CD4-positive, alpha-beta T cell treated with Interferon gamma for 1 hour (primary cell): Measurements from ENCODE around the gene ANK2.
"Not testable (repeated sequence)": the region's sequence is repeated elsewhere in the genome, so short reads cannot be mapped to it uniquely, and the experiment has no call there.

Experiments
- DNase-seq: peaks from one replicate; pipeline ENCODE4 v3.0.0-alpha.2; 2020

Gene ANK2

DNA sequence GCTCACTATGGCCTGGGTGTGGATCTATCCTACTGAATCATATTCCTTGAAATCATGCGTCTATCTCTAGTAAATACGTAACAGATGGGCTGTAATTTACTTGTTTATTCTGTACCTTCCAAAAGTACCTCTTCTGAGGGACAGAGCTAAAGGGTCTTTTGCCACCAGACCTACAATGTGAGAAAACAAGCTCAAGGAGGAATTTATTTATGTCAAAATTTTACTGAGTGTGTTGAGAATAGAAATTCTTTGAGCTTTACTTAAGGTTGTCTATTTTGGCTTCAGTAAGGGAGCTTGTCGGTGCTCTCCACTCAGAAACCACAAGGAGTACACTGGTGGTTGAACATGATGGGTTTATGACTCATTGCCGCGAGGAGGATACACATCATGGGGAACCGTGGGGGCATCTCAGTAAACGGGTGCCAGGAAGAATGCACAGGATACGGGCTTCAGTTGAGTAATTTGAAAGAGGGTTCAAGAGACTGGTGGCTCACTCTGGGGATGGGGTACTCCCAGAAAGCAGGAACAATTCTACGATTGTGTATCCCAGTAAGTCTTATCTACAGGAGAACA lies 3.0 kb downstream of the ANK2 start:
- DNase-seq, result no peak

GRCh38 chr4:113053883-113054282 lies 4.4 kb downstream of the ANK2 start:
- DNase-seq, result no peak

DNA sequence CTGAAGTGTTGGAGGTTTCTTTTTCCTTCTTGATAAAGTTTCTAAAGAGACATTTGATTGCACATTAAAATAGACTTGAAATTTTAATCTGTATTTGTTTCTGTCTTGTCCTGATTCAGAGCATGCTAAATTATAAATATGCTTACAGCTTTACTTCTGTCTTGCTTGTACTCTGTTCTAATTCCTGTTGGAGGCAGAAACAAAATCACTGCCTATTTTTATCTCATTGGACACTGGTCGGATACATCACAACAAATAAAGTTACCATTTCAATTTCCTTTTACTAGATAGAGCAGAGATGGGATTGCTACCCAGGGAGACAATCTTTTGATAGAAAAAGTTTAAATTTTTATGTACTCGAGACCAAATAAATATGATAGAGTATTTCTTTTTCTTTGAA lies 6.9 kb downstream of the ANK2 start:
- no peak for DNase-seq

GRCh38 chr4:113057891-113058290 lies 8.4 kb downstream of the ANK2 start:
- DNase-seq, result no peak

GRCh38 chr4:113059449-113060182 lies 10.2 kb downstream of the ANK2 start:
- no peak for DNase-seq

DNA sequence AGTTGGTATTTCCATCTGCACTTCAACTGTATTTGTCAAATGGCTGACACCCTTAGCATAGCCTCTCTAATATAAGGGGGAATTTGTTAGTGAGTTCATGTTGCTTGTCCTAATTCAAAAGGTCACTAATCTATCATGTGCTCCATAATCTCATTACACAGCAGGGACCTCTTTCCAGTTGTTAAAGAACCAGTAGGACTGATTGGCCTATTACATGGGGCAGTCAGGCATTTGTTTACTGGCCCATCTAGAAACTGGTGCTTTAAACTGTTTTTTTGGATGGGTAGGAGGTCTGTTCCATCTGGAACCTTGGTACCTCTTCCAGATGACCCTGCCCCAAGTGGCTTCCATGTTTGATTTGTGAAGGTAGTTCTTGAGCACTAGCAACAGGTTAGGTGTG lies 11.4 kb downstream of the ANK2 start:
- DNase-seq, result no peak

GRCh38 chr4:113064244-113064643 lies 14.8 kb downstream of the ANK2 start:
- DNase-seq, result no peak

DNA sequence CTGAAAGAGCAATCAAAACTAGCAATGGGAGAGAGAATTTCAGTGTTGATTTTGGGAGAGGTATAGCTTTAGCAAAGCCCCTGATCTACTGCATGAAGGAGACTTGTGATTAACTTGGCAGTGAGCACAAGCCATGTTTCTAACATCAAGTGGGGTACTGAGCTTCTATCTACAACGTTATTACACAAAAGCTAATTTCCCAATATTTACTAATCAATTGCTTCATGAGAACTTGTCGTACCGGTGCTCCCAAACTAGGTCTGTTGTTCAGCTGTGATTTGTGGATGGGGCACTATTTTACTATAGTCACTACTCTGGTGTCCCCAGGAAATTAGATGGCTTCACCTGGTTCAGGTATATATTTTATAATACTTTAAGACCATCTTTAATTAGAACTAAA lies 16.2 kb downstream of the ANK2 start:
- DNase-seq, result no peak

- DNase-seq, result not testable (repeated sequence)
Observed at GRCh38 chr4:113068771-113069170, 19.3 kb downstream of the ANK2 start.

GRCh38 chr4:113069212-113069892 lies 19.9 kb downstream of the ANK2 start:
- DNase-seq, result no peak

DNA sequence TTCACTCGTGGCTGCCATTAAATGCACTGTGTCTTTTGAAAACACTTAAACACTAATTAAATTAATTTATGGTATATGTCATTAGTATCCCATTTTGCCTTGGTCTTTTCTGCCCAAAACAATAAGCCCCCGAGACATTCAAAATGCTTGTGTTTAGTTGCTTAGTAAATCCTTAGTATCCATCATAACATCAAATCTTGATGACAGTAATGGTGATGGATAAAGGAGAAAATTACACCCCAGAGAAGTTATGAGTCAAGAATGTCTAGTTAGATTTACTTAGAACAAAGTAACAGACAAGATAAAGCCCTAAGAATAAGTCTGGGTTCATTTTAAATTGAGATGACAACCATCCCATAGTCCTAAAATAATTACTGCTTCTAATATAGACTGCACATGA lies 21.3 kb downstream of the ANK2 start:
- no peak for DNase-seq

- DNase-seq, result no peak
Observed at GRCh38 chr4:113071274-113071673, 21.8 kb downstream of the ANK2 start.

DNA sequence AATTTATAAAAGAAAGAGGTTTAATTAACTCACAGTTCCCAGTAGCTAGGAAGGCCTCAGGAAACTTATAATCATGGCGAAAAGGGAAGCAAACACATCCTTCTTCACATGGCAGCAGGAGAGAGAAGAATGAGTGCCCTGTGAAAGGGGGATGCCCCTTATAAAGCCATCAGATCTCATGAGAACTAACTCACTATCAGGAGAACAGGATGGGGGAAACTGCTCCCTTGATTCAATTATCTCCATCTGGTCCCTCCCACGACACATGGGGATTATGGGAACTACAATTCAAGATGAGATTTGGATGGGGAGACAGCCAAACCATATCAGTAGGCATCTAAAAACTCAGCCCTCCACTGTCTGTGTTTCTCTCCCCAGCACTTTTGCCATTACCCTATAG lies 22.4 kb downstream of the ANK2 start:
- DNase-seq, result no peak

GRCh38 chr4:113073451-113074005 lies 24.1 kb downstream of the ANK2 start:
- DNase-seq, result no peak

GRCh38 chr4:113077575-113077974 lies 28.1 kb downstream of the ANK2 start:
- no peak for DNase-seq

GRCh38 chr4:113078066-113078465 lies 28.6 kb downstream of the ANK2 start:
- no peak for DNase-seq

- no peak for DNase-seq
Observed at GRCh38 chr4:113080050-113080449, 30.6 kb downstream of the ANK2 start.

GRCh38 chr4:113080624-113081023 lies 31.2 kb downstream of the ANK2 start:
- no peak for DNase-seq

DNA sequence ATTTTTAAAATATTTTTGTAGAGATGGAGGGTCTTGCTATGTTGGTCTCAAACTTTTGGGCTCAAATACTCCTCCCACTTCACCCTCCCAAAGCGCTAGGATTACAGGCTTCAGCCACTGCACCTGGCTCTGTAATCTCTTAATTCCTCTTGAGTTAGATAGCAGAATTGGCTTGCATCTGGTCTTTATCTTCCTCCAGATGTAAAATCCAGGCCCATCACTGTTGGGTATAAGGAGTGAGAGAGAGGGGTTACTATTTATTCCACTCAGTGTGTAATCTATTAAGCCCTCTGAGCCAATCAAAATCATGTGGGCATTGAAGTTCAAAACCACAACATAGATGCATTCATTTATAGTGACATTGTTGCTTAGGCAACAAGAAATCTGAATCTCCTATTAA lies 33.9 kb downstream of the ANK2 start:
- no peak for DNase-seq

GRCh38 chr4:113086172-113086695 lies 36.8 kb downstream of the ANK2 start:
- no peak for DNase-seq

- DNase-seq, result no peak
Observed at GRCh38 chr4:113088050-113088449, 38.6 kb downstream of the ANK2 start.

- no peak for DNase-seq
Observed at GRCh38 chr4:113090954-113091353, 41.5 kb downstream of the ANK2 start.

- no peak for DNase-seq
Observed at GRCh38 chr4:113094331-113094730, 44.9 kb downstream of the ANK2 start.

GRCh38 chr4:113094802-113095201 lies 45.3 kb downstream of the ANK2 start:
- DNase-seq, result no peak
